ENCODE results near the gene FBXL20. TPM values are rescaled to one million over a fixed set of nuclear protein-coding genes. Genes with fewer than 3 reads are reported as not detected.
A peak's percentile ranks its signal among the peaks of the same experiment; 100 is the strongest.

FBXL20 gene
- total RNA-seq, 4 donors from 2014 or later, result 10.4 to 15.4 (median 13.1) TPM

DNA sequence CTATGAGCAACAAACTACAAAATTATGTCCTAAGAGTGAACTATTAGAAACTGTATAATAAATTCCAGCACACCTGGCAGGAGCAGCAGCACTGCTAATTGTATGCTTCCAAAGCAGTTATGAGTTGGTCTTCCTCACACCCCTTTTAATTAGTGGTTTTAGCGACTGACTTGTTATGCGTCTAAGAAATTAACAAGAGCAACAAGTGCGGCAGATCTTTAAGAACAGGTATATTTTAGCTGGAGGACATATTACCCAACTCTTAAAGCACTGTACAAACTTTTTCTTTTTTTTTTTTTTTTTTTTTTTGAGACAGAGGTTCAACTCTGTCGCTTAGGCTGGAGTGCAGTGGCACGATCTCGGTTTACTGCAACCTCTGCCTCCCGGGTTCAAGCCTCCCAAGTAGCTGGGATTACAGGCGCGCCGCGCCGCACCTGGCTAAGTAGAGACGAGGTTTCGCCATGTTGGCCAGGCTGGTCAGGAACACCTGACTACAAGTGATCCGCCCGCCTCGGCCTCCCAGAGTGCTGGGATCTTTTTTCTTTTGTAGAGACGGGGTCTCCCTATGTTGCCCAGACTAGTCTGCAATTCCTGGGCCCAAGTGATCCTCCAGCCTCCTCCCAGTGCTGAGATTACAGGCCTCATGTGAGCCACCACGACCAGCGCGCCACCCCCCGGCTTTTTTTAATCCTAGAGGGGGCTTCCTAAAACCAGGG is 1.6 kb upstream of the FBXL20 start:
- intact Hi-C loops (cut with DNase I; ENCODE audit: low total_unique reads), result loop anchor here (5.0 kb wide), 1 partner anchor 131 kb away; no protein-coding TSS in a partner anchor
- Histone ChIP-seq H3K9me3 (no peaks in the 10 kb centered on the region), H3K36me3 (peaks cover 0 to 14% of the 10 kb centered on the region in 2 donors), H3K4me1 (peaks cover 21 to 22% of the 10 kb centered on the region in 2 donors), H3K4me3 (peak overlapping the region in 1 of 4 donors; percentile 76), H3K27me3 (no peaks in the 10 kb centered on the region), H3K27ac (no peak overlapping the region)
- DNase-seq (no peak), ATAC-seq (no peak)
- in situ Hi-C loops (cut with MboI; ENCODE audit: low sequenced_read_pairs in 4 of 4), result loop anchor here in 1 of 4 donors (10.0 kb wide), 1 partner anchor 128 kb away; no protein-coding TSS in a partner anchor
- no peak for TF ChIP-seq CTCF (IDR thresholded peaks at IDR 0.05 in 4 of 5, conservative IDR thresholded peaks at IDR 0.05 in 1 of 5)
- TF ChIP-seq POLR2A (IDR thresholded peaks at IDR 0.05), result no peak

- DNase-seq (peak; percentile 88), ATAC-seq (peak; percentile 67 to 72)
- Histone ChIP-seq H3K4me3 (peak overlapping the region; percentile 76 to 99 (median 96)), H3K36me3 (peaks cover 0 to 9% of the 10 kb centered on the region in 2 donors), H3K27me3 (no peaks in the 10 kb centered on the region), H3K27ac (peak overlapping the region; percentile 94 to 99 (median 98)), H3K9me3 (no peaks in the 10 kb centered on the region), H3K4me1 (peaks cover 21 to 22% of the 10 kb centered on the region in 2 donors)
- TF ChIP-seq POLR2A (IDR thresholded peaks at IDR 0.05) (no peak), CTCF (IDR thresholded peaks at IDR 0.05 in 4 of 5, conservative IDR thresholded peaks at IDR 0.05 in 1 of 5) (no peak)
- in situ Hi-C loops (cut with MboI; ENCODE audit: low sequenced_read_pairs in 4 of 4), result loop anchor here in 1 of 4 donors (10.0 kb wide), 1 partner anchor 128 kb away; no protein-coding TSS in a partner anchor
- intact Hi-C loops (cut with DNase I; ENCODE audit: low total_unique reads), result loop anchor here (5.0 kb wide), 1 partner anchor 130 kb away; no protein-coding TSS in a partner anchor
Measured at GRCh38 chr17:39402244-39402889, 941 bp upstream of the FBXL20 start.

GRCh38 chr17:39400547-39401411 is 647 bp downstream of the FBXL20 start:
- in situ Hi-C loops (cut with MboI; ENCODE audit: low sequenced_read_pairs in 4 of 4), result loop anchor here in 1 of 4 donors (10.0 kb wide), 1 partner anchor 126 kb away; no protein-coding TSS in a partner anchor
- Histone ChIP-seq H3K9me3 (no peaks in the 10 kb centered on the region), H3K4me3 (peak overlapping the region; percentile 76 to 99 (median 96)), H3K36me3 (no peaks in the 10 kb centered on the region), H3K4me1 (peaks cover 21 to 22% of the 10 kb centered on the region in 2 donors), H3K27me3 (no peaks in the 10 kb centered on the region), H3K27ac (peak overlapping the region; percentile 94 to 99 (median 98))
- peak in 1 of 2 donors; percentile 18 for DNase-seq
- intact Hi-C loops (cut with DNase I; ENCODE audit: low total_unique reads), result loop anchor here (1.0 to 5.0 kb wide), 3 partner anchors 50 to 128 kb away; partner anchors contain the start of genes CDK12 and MED1
- peak in 1 of 5 experiments; percentile 8 for TF ChIP-seq CTCF (IDR thresholded peaks at IDR 0.05 in 4 of 5, conservative IDR thresholded peaks at IDR 0.05 in 1 of 5)
- no peak for TF ChIP-seq POLR2A (IDR thresholded peaks at IDR 0.05)
- peak; percentile 35 to 36 for ATAC-seq

GRCh38 chr17:39399791-39400190 is 1.6 kb downstream of the FBXL20 start:
- in situ Hi-C loops (cut with MboI; ENCODE audit: low sequenced_read_pairs in 4 of 4), result loop anchor here in 1 of 4 donors (10.0 kb wide), 1 partner anchor 125 kb away; no protein-coding TSS in a partner anchor
- Histone ChIP-seq H3K4me3 (peak overlapping the region; percentile 76 to 99 (median 96)), H3K4me1 (peaks cover 24 to 25% of the 10 kb centered on the region in 2 donors), H3K27me3 (no peaks in the 10 kb centered on the region), H3K9me3 (no peaks in the 10 kb centered on the region), H3K27ac (peak overlapping the region; percentile 94 to 99 (median 98)), H3K36me3 (no peaks in the 10 kb centered on the region)
- intact Hi-C loops (cut with DNase I; ENCODE audit: low total_unique reads), result loop anchor here (2.0 to 5.0 kb wide), 2 partner anchors 51 to 127 kb away; partner anchors contain the start of gene MED1
- no peak for TF ChIP-seq POLR2A (IDR thresholded peaks at IDR 0.05)
- no peak for TF ChIP-seq CTCF (IDR thresholded peaks at IDR 0.05 in 4 of 5, conservative IDR thresholded peaks at IDR 0.05 in 1 of 5)
- ATAC-seq, result no peak
- no peak for DNase-seq
